GM06990 (cell line): Measurements from ENCODE around the gene DOC2B.
"Not testable (repeated sequence)": the region's sequence is repeated elsewhere in the genome, so short reads cannot be mapped to it uniquely, and the experiment has no call there.

Experiments
- DNase-seq: peaks from one replicate; pipeline ENCODE4 v3.0.0-alpha.2; 2011; ENCODE audit not compliant: insufficient read length; ENCODE audit errors: extremely low read depth
- H3K27me3 ChIP-seq: replicated peaks from 2 replicates; pipeline ENCODE4 v1.6.0; 2011; ENCODE audit warnings: low read length; ENCODE audit not compliant: control insufficient read depth, insufficient read depth
- H3K36me3 ChIP-seq: 2 replicates; pipeline ENCODE4 v1.5.1; 2011; ENCODE audit warnings: low read length; ENCODE audit not compliant: control insufficient read depth, insufficient read depth
- H3K4me3 ChIP-seq: replicated peaks from 2 replicates; pipeline ENCODE4 v1.5.1; 2011; ENCODE audit warnings: low read depth, mild to moderate bottlenecking, control low read depth, low read length
- TF ChIP-seq, protein P1 (sequence below): IDR thresholded peaks from 2 replicates; pipeline ENCODE4 v1.5.1; 2011; ENCODE audit warnings: low read length, control low read depth, mild to moderate bottlenecking, inconsistent platforms; ENCODE audit not compliant: insufficient read depth, poor library complexity, severe bottlenecking

The DOC2B gene

DNA sequence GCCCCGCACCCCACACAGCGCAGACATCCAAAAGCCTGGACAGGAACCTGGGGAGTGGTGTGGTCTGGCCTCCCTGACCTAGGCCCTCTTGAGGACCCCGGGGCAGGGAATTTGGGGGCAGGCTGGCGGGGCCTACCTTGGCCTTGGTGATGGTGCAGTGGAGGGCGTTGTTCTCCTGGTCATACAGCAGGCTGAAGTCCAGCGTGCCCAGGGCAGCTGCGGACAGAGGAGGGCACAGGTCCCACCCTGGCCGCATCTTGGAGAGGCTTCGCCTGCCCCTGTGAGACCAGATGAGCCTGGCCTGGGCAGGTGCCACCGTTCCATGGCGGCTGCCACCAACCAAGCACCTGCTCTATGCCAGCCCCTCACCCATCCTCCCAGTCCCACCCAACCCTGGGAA lies 9.0 kb downstream of the DOC2B start:
- Histone ChIP-seq H3K27me3 (no peaks in the 10 kb centered on the region; the same call in none of the 2 replicates), H3K4me3 (no peak overlapping the region), H3K36me3 (no peaks in the 10 kb centered on the region)
- DNase-seq: no peak
- TF ChIP-seq, protein P1, sequence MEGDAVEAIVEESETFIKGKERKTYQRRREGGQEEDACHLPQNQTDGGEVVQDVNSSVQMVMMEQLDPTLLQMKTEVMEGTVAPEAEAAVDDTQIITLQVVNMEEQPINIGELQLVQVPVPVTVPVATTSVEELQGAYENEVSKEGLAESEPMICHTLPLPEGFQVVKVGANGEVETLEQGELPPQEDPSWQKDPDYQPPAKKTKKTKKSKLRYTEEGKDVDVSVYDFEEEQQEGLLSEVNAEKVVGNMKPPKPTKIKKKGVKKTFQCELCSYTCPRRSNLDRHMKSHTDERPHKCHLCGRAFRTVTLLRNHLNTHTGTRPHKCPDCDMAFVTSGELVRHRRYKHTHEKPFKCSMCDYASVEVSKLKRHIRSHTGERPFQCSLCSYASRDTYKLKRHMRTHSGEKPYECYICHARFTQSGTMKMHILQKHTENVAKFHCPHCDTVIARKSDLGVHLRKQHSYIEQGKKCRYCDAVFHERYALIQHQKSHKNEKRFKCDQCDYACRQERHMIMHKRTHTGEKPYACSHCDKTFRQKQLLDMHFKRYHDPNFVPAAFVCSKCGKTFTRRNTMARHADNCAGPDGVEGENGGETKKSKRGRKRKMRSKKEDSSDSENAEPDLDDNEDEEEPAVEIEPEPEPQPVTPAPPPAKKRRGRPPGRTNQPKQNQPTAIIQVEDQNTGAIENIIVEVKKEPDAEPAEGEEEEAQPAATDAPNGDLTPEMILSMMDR: no peak

DNA sequence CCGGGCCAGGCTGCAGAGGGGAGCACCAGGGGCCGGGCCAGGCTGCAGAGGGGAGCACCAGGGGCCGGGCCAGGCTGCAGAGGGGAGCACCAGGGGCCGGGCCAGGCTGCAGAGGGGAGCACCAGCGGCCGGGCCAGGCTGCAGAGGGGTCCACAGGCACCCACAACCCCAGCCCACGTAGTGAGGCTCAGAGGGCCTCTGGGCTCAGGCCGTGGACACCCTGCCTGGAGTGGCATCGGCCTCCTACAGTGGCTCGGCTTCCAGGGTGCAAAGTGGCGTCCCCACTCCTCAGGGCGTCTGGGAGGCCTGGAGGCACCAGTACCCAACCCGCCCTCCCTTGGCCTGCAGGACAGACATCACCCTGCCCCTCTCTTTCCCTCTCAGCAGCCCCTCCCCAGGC lies 9.6 kb downstream of the DOC2B start:
- H3K27me3 ChIP-seq: no peaks in the 10 kb centered on the region; the same call in none of the 2 replicates
- H3K36me3 ChIP-seq: no peaks in the 10 kb centered on the region
- TF ChIP-seq, protein P1: no peak
- no peak overlapping the region for H3K4me3 ChIP-seq
- DNase-seq: no peak

DNA sequence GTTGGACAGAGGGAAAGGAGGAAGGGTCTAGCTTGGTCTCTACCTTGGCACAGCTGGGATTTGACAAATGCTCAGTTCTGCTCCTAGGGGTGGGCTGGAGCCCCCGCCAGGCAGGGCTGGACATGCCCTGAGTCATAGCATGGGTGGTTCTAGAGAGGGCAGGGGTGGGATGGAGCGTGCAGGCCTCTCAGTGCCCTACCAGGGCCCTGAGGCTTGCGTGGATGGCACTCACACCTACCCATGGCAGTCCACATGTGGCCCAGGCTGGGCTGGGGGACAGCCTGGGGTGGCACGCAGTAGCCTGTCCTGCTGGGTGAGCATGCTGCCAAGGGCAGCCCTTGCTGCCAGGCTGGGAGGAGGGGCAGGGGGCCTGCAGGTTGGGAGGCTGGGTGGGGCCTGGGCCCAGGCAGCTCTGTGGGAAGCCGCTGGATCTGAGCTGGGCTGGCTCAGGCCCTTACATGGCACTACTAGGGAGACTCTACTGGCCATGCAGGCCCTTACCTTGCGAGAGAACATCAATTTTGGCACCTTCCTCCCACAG lies 11.2 kb downstream of the DOC2B start:
- Histone ChIP-seq H3K36me3 (no peaks in the 10 kb centered on the region), H3K27me3 (no peaks in the 10 kb centered on the region; the same call in none of the 2 replicates), H3K4me3 (no peak overlapping the region)
- no peak for DNase-seq
- TF ChIP-seq, protein P1: no peak

DNA sequence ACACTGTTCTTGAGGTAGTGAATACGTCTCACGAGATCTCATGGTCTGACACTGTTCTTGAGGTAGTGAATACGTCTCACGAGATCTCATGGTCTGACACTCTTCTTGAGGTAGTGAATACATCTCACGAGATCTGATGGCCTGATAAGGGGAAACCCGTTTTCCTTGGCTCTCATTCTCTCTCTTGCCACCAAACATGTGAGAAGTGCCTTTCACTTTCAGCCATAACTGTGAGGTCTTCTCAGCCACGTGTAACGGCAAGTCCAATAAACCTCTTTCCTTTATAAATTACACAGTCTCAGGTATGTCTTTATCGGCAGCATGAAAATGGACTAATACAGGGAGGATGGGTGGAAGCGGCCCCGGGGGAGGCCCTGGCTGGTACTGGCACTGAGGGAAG lies 12.8 kb downstream of the DOC2B start:
- H3K27me3 ChIP-seq, H3K4me3 ChIP-seq, H3K36me3 ChIP-seq, DNase-seq: not testable (repeated sequence)

DNA sequence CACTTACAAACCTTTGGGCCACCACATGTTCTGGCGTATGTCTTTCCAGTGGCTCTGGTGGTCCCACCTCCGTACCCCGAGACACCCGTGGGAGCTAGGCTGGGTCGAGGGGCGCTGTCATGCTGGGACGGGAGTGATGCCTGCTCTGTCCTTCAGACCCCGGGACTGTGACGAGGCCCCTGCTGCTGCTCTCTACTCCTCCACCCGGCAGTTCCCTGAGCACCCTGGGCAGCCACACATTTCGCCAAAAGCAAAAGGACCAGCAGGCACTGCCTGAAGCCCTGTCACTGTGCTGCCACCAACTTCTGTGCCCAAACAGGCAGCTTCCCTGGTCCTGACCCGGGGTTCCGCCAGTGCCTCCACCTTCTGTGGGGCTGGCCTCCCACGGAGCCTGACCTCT lies 15.5 kb downstream of the DOC2B start:
- no peak overlapping the region for H3K4me3 ChIP-seq
- H3K36me3 ChIP-seq: no peaks in the 10 kb centered on the region
- H3K27me3 ChIP-seq: no peaks in the 10 kb centered on the region
- TF ChIP-seq, protein P1: no peak
- DNase-seq: no peak

DNA sequence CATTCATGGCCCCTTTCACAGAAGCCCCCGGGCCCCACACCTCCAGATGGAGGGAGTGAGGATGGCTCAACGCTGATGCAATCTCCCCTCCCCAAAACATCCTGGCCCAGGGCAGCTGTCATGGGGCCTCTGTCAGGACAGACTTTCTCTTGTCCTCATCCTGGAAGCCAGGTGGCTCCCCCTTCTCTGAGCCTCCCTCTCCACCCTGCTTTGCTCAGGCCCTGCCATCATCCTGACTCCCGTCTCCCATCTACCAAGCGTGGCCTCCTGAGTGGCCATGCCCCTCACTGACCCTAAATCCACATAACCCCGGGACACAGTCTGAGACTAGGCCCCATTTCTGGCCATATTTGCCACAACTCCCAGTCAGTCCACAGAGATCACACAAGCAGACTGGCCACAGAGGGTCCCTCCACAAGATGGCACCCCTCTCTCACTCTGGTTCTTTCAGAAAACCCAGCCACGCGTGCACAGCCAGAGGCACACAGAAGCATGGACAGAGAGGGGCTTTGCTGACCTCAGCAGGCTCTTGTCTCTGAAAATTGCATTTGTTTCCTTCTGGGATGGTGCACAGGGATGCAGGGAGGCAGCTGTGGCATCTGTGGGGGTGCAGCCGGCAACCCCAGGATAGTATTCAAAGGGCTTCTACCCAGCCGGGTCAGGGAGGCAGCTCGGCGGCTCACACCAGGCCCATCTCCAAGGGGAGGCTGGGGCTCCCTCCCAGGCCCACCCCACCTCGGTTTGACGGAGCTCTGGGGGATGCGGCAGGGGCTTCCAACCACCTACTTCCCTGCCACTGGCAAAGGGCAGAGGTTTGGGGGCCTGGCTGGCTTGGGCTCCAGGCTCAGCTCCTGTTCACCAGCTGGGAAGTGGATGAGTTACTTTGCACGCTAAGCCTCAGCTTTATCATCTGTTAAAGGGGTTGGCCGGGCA lies 16.9 kb downstream of the DOC2B start:
- TF ChIP-seq, protein P1: peak; percentile 52
- DNase-seq: no peak
- H3K36me3 ChIP-seq: no peaks in the 10 kb centered on the region
- no peak overlapping the region for H3K4me3 ChIP-seq
- no peaks in the 10 kb centered on the region for H3K27me3 ChIP-seq
